Right lobe of liver (tissue), 6 donors: ENCODE measurements around the gene KIT. TPM values are rescaled to one million over a fixed set of nuclear protein-coding genes. Genes with fewer than 3 reads are reported as not detected.
"Not testable (repeated sequence)": the region's sequence is repeated elsewhere in the genome, so short reads cannot be mapped to it uniquely, and the experiment has no call there.

Experiments used
- ATAC-seq, 4 donors: fragments of 200-7000 bp; cut with Tn5 transposase; one replicate each; pipeline ENCODE4 v1.9.1; 2020; ENCODE audit warnings: mild to moderate bottlenecking in 4 of 4, moderate library complexity in 4 of 4
- DNase-seq, 3 donors: peaks; one replicate each; pipeline ENCODE4 v3.0.0-alpha.2; 2020
- H3K27ac ChIP-seq, 3 donors: fragments of 200-600 bp; one replicate each; pipeline ENCODE4 v1.8.0; 2022
- H3K27me3 ChIP-seq, 2 donors: fragments of 200-600 bp; one replicate each; pipeline ENCODE4 v1.8.0; 2022
- H3K36me3 ChIP-seq, 4 donors: fragments of 200-600 bp; sonication (generic) in 1 of 4; one replicate each; pipeline versions ENCODE4 v1.5.1 to v1.8.0; 2017 to 2022; ENCODE audit warnings: control low read depth in 1 of 4
- H3K4me1 ChIP-seq, 4 donors: fragments of 200-600 bp; sonication (generic) in 1 of 4; one replicate each; pipeline versions ENCODE4 v1.5.1 to v1.8.0; 2017 to 2022; ENCODE audit warnings: control low read depth in 1 of 4
- H3K4me3 ChIP-seq, 3 donors: fragments of 200-600 bp; one replicate each; pipeline ENCODE4 v1.8.0; 2022
- H3K9me3 ChIP-seq, 4 donors: fragments of 200-600 bp; sonication (generic) in 1 of 4; one replicate each; pipeline versions ENCODE4 v1.5.1 to v1.8.0; 2017 to 2022; ENCODE audit warnings: control low read depth in 1 of 4
- POLR2A ChIP-seq: fragments of 450-650 bp; IDR thresholded peaks from one replicate; pipeline ENCODE4 v1.6.1; 2017; ENCODE audit warnings: antibody characterized with exemption, mild to moderate bottlenecking
- WGBS: methylation state at CpG from one replicate; pipeline ENCODE4 v1.1.6; 2018; ENCODE audit warnings: low coverage, low lambda C conversion rate; ENCODE audit not compliant: insufficient coverage; ENCODE audit errors: missing lambda C conversion rate; 5-methylcytosine and 5-hydroxymethylcytosine counted together
- intact Hi-C, 2 donors: fragments of 100-400 bp; cut with DNase I; formaldehyde crosslinking; loops; one replicate each; pipeline versions ENCODE4 v1.11.2 to v1.14.1; 2022
- total RNA-seq, 6 experiments: library from RNA; depleted of rRNA in 2 of 6; stranded (reverse); fragments of >200 nt in 2 of 6; fragmentation: NEBNext Ultra II Directional in 3 of 6; extraction: Animal tissue kit (Norgen Biotek cat#: 25700) in 3 of 6; gene quantifications; one replicate each; pipeline versions ENCODE4 v1.1.0 to v1.2.4, GENCODE V29; 2016 to 2023
- TF ChIP-seq, protein P1 (sequence below), 4 donors: fragments of 200-600 bp in 3 of 4; fragments of 450-650 bp in 1 of 4; IDR thresholded peaks; one replicate each; pipeline versions ENCODE4 v1.5.1 to v1.8.0; 2016 to 2022; ENCODE audit warnings: antibody characterized with exemption in 4 of 4, mild to moderate bottlenecking in 2 of 4
- donor health status: DM: no; HTN: yes; CAD: no.
- donor health status: DM: no; HTN: no; CAD: no.
- donor health status: DM: no; HTN: no; CAD: no.
- donor health status: DM: no; HTN: yes; CAD: no.
- donor health status: DM: no; HTN: yes; CAD: no.

KIT gene
- total RNA-seq, 6 experiments from 2014 or later: 0.19 to 1.6 (median 0.77) TPM

DNA sequence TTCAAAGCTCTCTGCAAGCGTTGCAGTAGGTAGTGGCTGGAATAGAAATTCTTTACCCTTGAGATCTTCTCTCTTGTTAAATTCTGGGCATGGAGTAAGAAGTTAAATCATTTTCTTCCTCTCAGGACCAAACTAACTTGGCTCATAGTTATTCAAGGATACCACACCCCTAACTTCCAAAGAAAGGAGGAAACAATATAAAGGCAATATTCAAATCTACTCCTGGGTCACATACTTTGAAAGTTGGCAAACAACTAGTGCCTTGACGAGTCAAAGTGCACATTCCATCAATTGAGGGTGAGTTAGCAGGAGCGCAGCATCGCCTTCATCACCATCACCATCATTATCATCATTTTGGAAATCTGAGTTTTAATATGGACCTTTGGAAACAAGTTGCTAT, 20.4 kb upstream of the KIT start:
- no peaks in the 10 kb centered on the region for H3K4me1 ChIP-seq
- WGBS: 51% methylated on average over 4 of the region's 4 CpGs
- intact Hi-C loops: no loop called here
- no peaks in the 10 kb centered on the region for H3K27me3 ChIP-seq
- TF ChIP-seq, protein P1, sequence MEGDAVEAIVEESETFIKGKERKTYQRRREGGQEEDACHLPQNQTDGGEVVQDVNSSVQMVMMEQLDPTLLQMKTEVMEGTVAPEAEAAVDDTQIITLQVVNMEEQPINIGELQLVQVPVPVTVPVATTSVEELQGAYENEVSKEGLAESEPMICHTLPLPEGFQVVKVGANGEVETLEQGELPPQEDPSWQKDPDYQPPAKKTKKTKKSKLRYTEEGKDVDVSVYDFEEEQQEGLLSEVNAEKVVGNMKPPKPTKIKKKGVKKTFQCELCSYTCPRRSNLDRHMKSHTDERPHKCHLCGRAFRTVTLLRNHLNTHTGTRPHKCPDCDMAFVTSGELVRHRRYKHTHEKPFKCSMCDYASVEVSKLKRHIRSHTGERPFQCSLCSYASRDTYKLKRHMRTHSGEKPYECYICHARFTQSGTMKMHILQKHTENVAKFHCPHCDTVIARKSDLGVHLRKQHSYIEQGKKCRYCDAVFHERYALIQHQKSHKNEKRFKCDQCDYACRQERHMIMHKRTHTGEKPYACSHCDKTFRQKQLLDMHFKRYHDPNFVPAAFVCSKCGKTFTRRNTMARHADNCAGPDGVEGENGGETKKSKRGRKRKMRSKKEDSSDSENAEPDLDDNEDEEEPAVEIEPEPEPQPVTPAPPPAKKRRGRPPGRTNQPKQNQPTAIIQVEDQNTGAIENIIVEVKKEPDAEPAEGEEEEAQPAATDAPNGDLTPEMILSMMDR (IDR thresholded peaks at IDR 0.05): no peak
- no peak for TF ChIP-seq POLR2A
- no peaks in the 10 kb centered on the region for H3K9me3 ChIP-seq
- H3K4me3 ChIP-seq: no peak overlapping the region
- H3K27ac ChIP-seq: no peak overlapping the region
- ATAC-seq (no peak), DNase-seq (no peak)
- no peaks in the 10 kb centered on the region for H3K36me3 ChIP-seq

DNA sequence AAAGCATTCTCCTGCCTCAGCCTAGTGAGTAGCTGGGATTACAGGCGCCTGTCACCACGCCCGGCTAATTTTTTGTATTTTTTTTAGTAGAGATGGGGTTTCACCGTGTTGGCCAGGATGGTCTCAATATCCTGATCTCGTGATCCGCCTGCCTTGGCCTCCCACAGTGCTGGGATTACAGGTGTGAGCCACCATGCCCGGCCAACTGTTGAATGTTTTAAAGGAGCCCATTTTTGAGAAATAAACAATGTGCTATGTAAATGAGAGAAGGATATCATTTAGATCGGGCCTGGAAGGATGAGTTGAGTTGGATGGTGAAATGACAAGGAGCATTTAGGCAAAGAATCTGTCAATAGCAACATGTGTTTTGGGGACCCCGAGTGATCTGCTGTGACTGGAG, 16.7 kb upstream of the KIT start:
- H3K27ac ChIP-seq, H3K4me3 ChIP-seq, intact Hi-C loops, H3K9me3 ChIP-seq, ATAC-seq, H3K4me1 ChIP-seq, H3K27me3 ChIP-seq, H3K36me3 ChIP-seq, DNase-seq: not testable (repeated sequence)
- WGBS: 71% methylated on average over 8 of the region's 9 CpGs

DNA sequence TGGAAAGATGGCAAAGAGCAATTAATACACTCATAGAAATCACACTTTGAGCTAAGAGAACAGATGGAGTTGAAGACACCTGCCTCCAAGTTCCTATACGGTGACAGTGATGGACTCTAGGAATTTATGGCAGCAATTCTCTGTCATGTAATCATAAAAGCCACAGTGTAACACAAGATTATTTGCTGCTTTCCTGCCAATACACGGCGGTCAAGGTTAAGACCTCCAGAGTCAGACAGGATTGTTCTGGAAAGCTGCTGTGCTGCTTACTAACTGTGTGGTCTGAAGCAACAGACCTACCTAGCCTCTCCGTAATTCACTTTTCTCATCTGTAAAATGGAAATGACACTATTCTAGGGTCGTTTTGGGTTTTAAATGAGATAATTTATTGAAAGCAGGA, 14.6 kb upstream of the KIT start:
- intact Hi-C loops: no loop called here

DNA sequence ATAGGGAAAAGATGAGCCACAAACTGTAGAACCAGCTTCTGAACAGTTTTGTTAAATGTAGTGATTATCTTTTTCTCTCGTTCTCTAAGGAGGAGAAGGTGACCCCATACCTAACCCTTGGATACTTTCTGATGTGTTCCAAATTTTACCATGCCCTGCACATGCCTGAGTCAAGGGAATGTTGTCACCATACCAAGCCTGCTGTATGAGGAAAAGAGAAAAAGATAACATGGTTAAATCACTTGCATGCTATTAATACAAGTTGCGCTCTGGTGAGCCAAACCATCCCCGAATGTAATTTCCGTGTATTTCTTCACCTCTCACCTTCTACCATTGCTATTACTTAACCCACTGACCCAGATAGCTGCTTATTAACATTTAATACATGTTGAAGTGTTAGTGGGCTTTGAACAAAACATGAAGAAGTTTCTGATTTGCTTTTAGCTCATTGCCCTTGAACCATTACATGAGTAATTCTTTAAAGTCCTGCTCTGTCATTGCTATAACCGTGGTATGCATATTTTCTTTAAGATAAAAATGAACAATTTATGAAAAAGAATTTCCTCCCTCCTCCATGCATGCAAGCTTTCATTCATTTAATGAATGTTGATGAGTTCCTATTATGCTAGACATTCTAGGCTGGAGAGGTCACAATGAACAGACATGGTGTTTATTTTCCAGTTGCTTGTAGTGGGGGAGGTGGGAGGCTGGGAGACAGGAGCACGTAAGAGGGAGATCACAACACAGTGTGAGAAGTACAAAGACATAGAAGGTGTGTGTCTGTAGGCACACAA, 13.6 kb upstream of the KIT start:
- DNase-seq (no peak), ATAC-seq (no peak)
- Histone ChIP-seq H3K9me3 (no peaks in the 10 kb centered on the region), H3K27ac (no peak overlapping the region), H3K4me1 (no peaks in the 10 kb centered on the region), H3K27me3 (no peaks in the 10 kb centered on the region), H3K36me3 (no peaks in the 10 kb centered on the region), H3K4me3 (no peak overlapping the region)
- 50% methylated on average over 6 of the region's 6 CpGs for WGBS
- TF ChIP-seq, protein P1 (IDR thresholded peaks at IDR 0.05): no peak
- TF ChIP-seq POLR2A: no peak
- intact Hi-C loops: no loop called here

More for the DNA sequence above, 14.6 kb upstream of the KIT start:
- Histone ChIP-seq H3K36me3 (no peaks in the 10 kb centered on the region), H3K9me3 (no peaks in the 10 kb centered on the region), H3K27me3 (no peaks in the 10 kb centered on the region), H3K4me3 (no peak overlapping the region), H3K27ac (no peak overlapping the region), H3K4me1 (no peaks in the 10 kb centered on the region)
- WGBS: 49% methylated on average over 5 of the region's 5 CpGs
- ATAC-seq (no peak), DNase-seq (no peak)
- TF ChIP-seq, protein P1 (IDR thresholded peaks at IDR 0.05): no peak
- TF ChIP-seq POLR2A: no peak

DNA sequence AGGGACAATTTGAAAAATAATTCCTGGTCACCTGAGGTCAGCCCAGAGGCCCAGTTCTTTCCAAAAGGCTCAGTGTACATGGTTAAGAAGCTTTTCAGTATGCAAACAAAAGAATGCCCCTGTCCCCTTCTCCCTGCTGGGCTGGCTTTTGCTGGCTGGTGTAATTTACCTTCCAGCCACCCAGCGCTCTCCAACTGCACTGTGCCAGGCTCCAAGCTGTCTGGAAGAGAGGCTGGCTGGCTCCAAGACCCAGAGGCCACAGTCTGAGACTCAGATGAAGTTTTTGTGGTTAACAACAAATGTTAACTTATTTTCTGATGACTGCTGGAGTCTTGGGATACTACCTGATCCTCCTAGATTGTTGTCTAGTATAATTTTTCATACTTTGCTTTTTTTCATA, 11.9 kb upstream of the KIT start:
- intact Hi-C loops: no loop called here
- ATAC-seq: no peak

More for the DNA sequence above, 11.9 kb upstream of the KIT start:
- DNase-seq: no peak
- Histone ChIP-seq H3K27me3 (no peaks in the 10 kb centered on the region), H3K4me3 (no peak overlapping the region), H3K36me3 (no peaks in the 10 kb centered on the region), H3K27ac (no peak overlapping the region), H3K4me1 (no peaks in the 10 kb centered on the region), H3K9me3 (no peaks in the 10 kb centered on the region)
- no CpG with 5 or more reads among the region's 1 CpG for WGBS
- no peak for TF ChIP-seq POLR2A
- TF ChIP-seq, protein P1 (IDR thresholded peaks at IDR 0.05): no peak
